ENCODE data around the gene CDAN1.

CDAN1 gene

GRCh38 chr15:42735382-42736165, 1.4 kb downstream of the CDAN1 start:
- DNase-seq (ENCODE audit: low read depth, low spot score), result no peak

DNA sequence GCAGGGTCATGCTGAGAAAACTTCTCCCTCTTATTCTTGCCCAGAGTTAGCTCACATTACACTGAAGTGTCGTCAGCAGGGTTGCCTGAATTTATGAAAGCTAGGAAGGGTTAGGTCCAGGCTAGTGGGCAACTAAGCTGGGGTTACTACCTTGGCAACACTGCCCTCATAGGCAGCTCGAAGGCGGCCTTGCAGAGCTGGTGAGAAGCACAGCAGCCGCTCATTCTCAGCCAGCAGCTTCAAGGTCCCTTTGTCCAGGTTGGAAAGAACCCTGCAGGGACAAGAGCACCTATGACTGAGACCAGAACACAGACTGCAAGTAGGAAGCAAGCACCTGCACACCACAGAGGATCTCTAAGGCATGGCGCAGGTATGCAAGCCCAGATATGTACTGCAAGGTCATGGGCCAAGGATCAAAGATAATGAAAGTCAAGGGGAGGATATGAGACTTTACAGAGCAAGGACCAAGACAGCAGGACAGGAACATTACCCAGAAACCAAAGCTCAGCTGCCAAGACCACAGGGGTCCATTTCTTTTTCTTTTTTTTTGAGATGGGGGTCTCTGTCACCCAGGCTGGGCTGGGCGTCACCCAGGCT, 2.8 kb downstream of the CDAN1 start:
- no peak for DNase-seq (ENCODE audit: low read depth, low spot score)

DNA sequence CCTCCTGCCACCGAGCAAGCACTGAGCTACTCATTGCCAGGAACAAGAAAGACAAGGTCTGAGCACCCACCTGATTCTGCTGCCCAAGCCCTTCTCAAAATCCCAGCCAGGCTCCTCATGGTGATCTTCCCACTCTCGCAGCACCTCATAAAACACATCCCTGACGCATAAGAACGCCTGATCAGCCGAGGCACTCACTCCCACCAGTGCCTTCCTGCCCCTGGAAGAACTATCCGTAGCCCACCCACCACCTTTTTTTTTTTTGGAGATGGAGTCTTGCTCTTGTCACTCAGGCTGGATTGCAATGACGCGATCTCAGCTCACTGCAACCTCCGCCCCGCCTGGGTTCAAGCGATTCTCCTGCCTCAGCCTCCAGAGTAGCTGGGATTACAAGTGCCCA, 3.9 kb downstream of the CDAN1 start:
- no peak for DNase-seq (ENCODE audit: low read depth, low spot score)

- no peak for DNase-seq (ENCODE audit: low read depth, low spot score)
These were observed 4.7 kb downstream of the CDAN1 start for GRCh38 chr15:42732095-42732827.

DNA sequence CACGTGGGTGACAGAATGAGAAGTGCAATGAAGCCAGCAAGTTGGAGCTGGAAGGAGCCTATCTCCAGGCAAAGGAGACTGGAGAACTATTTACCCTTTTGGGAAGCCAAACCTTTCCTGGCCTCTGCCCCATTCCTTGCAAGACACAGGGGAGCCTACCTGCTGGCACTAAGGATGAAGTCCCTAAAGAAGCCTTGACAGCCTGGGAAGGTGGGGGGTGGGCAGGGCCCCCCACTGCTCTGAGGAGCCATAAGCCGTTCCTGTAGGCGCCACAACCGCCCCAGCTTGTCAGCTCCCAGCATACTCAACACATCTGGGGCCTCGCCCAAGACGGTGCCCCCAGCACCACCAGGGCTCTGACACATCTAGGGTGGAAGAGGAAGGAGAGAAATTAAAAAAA, 5.5 kb downstream of the CDAN1 start:
- no peak for DNase-seq (ENCODE audit: low read depth, low spot score)

DNA sequence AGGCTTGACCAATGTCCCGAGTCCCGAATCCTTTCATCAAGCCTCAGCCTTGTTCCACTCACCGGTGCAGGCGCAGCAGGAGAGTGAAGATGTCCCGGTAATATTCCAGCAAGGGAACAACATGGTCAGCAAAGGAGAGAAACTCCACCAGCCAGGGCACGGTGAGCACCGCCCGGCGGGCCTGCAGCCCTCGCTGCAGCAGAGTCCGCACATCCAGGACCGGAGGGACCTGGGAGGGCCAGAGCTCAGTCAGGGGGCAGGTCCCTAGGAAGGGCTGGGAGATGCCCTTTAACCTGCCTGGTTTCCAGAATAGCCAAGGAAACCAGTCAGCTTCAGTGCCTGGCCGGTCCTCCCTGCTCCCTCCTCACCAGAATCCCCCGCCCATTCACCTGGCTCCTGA, 6.4 kb downstream of the CDAN1 start:
- DNase-seq (ENCODE audit: low read depth, low spot score), result no peak

- no peak for DNase-seq (ENCODE audit: low read depth, low spot score)
These were observed 6.8 kb downstream of the CDAN1 start for GRCh38 chr15:42730135-42730534.

DNA sequence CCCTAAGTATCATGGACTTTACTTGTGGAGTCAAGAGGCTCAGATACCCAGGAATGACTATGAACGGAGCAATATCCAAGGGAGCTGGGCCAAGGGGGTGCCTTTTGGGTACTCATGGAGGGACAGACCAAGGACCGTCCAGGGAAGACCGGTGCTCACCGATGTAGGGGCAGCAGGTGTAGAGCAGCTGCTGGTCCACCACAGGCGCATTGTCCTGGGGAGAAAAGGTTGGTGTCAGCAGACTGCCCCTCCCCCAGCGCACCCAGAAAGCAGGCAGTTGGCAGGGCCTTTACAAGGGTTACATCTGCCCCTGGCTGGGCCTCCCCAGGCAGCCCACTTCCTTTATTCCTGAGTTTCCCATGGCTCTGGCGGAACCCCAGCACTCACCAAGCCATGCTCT, 7.5 kb downstream of the CDAN1 start:
- DNase-seq (ENCODE audit: low read depth, low spot score), result no peak

GRCh38 chr15:42728972-42729371, 8.0 kb downstream of the CDAN1 start:
- DNase-seq (ENCODE audit: low read depth, low spot score), result no peak

- DNase-seq (ENCODE audit: low read depth, low spot score), result no peak
These were observed 8.4 kb downstream of the CDAN1 start for GRCh38 chr15:42728560-42728959.

GRCh38 chr15:42727750-42728381, 9.1 kb downstream of the CDAN1 start:
- no peak for DNase-seq (ENCODE audit: low read depth, low spot score)

DNA sequence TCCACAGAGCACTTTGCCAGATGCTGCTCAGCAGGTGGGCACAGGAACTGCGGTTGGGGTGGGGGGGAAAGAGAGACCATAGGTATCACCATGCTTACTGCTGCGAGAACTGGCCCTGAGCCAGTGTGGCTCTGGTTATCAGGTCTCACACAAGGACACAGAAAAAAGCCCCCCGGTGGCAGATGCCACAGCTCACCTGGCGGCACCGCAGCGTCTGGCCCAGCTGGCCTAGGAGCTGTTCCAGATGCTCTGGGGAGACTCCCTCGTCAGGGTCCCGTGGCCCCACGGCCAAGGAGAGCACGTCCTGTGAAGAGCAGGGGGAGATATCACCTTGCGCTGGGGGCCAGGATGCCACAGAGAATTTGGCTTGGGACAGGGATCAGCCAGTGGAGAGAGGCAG, 10.8 kb downstream of the CDAN1 start:
- no peak for DNase-seq (ENCODE audit: low read depth, low spot score)

GRCh38 chr15:42725331-42725903, 11.5 kb downstream of the CDAN1 start:
- DNase-seq (ENCODE audit: low read depth, low spot score), result no peak

GRCh38 chr15:42724276-42724675, 12.7 kb downstream of the CDAN1 start:
- no peak for DNase-seq (ENCODE audit: low read depth, low spot score)

- DNase-seq (ENCODE audit: low read depth, low spot score), result no peak
These were observed 13.9 kb downstream of the CDAN1 start for GRCh38 chr15:42723068-42723467.

GRCh38 chr15:42721916-42722315, 15.0 kb downstream of the CDAN1 start:
- no peak for DNase-seq (ENCODE audit: low read depth, low spot score)

DNA sequence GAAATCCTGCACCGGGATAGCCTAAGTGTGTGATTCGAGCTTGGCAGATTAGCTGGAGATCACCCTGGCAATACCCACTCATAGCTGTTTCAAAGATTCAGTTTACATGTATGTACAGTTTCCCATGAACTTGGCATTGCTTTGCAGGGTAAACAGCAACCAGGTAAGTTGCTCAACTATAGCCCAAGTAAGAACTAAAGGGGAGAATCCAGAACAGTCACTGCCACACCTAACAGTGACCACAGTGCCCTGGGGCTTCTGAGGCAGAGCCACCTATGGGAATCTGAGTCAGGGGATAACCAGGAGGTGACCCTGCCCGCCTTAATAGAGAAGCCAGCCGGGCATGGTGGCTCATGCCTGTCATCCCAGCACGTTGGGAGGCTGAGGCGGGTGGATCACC, 15.9 kb downstream of the CDAN1 start:
- DNase-seq (ENCODE audit: low read depth, low spot score), result no peak

DNA sequence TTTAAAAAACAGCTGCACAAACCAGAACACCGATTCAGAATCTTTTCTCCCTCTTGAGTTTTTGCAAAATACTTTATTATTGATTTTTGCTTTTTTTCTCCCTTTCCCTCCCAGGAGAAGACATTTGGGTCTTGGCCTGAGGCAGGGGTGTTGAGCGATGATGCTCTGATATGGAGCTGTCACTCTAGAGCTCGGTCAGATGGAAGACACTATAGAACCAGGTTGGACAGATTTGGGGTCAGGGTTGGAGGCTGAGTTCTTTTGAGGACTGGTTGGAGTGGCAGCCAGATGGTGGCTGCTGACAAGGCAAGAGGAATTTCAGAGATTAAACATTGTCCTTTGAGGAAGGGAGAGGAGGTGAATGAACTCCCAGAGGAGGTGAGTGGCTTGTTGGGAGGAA, 16.9 kb downstream of the CDAN1 start:
- no peak for DNase-seq (ENCODE audit: low read depth, low spot score)

DNA sequence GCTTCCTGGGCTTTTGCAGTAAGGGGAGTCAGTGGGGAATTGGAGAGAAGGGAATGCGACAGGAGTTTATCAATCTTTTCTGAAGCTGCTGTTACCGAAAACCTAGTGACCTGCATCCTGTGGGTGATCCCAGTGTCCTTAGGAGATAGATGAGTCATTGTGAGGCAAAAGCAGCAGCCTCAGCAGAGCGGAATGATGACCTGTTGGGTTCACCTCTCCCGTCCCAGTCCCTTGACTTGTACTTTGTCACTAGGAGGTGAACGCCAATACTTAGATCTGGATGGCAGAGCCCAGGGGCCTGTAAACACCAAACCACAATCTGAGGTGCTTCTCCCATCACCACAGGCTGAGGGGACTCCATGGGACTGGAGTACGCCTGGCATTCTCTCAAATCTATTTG, 17.9 kb downstream of the CDAN1 start:
- no peak for DNase-seq (ENCODE audit: low read depth, low spot score)

GRCh38 chr15:42716626-42717025, 20.3 kb downstream of the CDAN1 start:
- DNase-seq (ENCODE audit: low read depth, low spot score), result no peak

GRCh38 chr15:42716125-42716524, 20.8 kb downstream of the CDAN1 start:
- DNase-seq (ENCODE audit: low read depth, low spot score), result no peak

GRCh38 chr15:42712584-42712983, 24.3 kb downstream of the CDAN1 start:
- DNase-seq (ENCODE audit: low read depth, low spot score), result no peak
